T-helper 1 cell (primary cell): ENCODE data around the gene NDUFS6.
A peak's percentile ranks its signal among the peaks of the same experiment; 100 is the strongest.

Source experiments
- DNase-seq, 5 donors: peaks; one replicate each; pipeline ENCODE4 v3.0.0-alpha.2; 2012 to 2020

NDUFS6 gene

DNA sequence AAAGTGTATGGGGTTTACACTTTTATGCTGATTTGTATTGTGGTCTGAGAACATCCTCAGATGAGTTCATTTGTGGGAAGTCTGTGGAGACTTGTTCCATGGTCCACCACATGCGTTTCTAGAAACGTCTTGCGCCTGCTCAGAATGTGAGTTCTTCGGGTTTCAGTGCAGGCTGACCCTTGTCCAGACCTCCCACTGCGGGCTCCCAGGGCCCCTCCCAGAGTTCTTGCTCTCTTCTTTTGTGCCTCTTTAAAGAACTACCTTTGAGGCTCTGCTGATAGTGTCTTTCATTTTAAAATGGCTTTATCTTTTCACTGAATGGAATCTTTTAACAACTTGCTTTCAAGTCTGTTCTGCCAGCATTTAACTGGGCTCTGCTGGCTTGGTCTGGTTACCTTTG lies 17.6 kb downstream of the NDUFS6 start:
- DNase-seq = no peak

DNA sequence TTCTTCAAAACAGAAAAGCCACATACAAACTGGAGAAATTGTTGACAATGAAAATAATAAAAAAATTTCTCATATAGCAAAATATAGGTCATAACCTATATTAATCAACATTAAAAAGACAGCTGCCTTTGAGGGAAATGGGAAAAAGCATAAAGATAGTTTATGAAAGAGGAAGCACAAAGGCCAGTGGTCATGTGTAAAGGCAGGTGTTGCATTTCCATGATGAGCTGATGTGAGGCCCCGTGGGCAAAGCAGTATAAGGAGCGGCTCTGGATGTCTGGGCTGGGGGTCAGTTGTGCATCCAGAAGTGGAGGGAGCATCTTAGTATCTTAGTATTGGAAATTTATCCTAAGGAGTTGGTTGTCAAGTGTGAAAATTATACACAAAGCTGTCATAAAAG lies 18.3 kb downstream of the NDUFS6 start:
- DNase-seq = no peak

DNA sequence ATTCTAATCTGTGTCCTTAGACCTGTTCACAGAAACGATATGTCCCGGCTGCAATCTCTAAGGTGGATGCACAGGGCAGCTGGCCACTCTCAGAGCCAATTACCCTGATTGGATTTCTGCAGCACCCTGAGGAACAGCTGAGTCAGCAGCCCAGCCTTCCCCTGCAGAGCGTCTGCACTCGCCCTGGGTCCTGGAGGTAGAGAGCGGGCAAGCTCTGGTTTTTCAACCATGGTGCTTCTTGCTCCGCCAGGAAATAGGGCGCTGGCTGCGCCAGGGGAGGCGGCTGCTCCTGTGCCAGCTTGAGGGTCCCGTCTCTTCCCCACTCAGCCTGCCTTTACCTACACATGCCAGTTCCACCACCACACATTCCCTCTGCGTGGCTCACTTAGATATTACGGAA lies 19.2 kb downstream of the NDUFS6 start:
- DNase-seq = no peak

DNA sequence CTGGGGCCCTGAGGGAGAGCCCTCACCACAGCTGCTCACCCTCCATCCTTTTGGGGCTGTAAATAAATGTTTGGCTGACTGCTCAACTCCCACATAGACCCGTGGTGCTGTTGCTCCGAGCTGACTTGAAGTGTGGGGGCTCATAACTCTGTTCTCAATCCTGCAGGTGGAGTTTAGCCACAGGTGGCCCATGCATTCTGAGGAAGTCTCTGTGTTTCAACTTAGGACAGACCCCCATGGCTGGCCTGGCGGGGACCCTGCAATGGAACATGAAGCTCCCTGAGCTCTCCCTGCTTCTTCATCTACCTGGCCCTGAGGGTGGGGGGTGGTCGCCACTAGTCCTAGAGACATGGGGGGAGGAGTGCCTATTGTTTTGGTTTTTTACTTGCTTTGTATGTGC lies 19.7 kb downstream of the NDUFS6 start:
- no peak for DNase-seq

DNA sequence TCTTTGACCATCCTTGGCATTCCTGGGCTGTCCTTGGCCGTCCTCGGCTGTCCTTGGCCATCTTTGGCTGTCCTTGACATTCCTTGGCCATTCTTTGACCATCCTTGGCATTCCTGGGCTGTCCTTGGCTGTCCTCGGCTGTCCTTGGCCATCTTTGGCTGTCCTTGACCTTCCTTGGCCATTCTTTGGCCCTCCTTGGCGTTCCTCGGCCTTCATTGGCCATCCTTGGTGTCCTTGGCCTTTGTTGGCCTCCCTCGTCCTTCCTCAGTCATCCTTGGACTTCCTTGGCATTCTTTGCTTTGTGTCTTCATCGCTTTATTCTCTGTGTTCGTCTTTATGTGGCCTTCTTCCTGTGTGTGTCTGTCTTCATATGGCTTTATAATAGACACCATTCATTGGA lies 20.7 kb downstream of the NDUFS6 start:
- no peak for DNase-seq

DNA sequence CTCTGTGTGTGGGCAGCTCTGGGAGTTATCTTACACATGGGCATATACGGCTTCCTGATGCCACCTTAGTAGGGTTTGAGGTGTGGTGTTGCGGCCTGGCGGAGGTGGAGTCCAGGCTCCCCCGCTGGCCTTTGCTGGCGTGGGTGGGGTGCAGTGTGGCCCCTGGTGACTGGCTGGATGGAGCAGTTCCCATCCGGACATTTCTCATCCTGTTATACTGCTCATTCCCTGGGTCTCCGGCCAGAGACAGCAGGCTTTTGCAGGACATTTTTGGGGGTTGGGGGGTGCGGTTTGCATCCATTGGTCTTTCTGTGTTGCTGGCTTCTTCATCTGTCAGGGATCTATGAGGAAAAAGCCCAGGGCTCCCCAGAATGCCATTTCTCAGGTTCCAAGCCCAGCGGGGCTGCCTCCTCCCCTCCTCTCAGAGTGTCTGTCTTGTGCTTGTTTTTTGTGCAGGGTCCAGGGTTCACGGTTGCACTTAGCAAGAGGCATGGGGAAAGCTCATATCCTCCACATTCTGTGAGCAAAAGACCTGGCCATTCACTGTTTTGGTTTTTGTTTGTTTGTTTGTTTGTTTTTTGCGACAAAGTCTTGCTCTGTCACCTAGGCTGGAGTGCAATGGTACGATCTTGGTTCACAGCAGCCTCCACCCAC lies 22.3 kb downstream of the NDUFS6 start:
- DNase-seq = no peak

DNA sequence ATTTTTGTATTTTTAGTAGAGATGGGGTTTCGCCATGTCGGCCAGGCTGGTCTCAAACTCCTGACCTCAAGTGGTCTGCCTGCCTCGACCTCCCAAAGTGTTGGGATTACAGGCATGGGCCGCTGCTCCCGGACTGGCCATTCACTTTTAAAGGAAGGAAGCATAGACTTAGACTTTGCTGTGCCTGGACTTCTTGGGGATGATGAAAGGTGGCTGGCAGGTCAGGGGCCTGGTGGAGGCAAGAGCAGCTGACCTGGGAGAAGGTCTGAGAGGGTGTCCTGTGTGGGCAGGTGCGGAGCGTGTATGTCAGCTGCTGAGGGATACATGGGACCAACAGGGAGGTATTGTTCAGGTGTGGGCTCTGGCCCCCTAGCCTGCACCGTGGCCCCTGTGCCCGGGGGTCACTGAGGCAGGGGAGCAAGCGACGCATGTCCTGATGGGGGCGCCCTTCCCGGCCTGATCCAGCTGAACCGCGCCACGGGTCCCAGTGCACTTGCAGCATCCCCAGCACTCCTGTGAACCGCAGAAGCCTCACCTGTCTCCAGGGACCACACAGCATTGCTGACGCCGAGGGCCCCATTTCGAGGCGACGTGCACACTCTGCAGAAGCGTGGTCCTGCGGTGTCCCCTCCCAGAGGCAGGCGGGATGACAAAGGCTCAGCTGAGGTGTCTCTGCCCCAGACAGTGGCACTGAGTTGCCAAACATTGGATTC lies 23.1 kb downstream of the NDUFS6 start:
- DNase-seq = no peak

DNA sequence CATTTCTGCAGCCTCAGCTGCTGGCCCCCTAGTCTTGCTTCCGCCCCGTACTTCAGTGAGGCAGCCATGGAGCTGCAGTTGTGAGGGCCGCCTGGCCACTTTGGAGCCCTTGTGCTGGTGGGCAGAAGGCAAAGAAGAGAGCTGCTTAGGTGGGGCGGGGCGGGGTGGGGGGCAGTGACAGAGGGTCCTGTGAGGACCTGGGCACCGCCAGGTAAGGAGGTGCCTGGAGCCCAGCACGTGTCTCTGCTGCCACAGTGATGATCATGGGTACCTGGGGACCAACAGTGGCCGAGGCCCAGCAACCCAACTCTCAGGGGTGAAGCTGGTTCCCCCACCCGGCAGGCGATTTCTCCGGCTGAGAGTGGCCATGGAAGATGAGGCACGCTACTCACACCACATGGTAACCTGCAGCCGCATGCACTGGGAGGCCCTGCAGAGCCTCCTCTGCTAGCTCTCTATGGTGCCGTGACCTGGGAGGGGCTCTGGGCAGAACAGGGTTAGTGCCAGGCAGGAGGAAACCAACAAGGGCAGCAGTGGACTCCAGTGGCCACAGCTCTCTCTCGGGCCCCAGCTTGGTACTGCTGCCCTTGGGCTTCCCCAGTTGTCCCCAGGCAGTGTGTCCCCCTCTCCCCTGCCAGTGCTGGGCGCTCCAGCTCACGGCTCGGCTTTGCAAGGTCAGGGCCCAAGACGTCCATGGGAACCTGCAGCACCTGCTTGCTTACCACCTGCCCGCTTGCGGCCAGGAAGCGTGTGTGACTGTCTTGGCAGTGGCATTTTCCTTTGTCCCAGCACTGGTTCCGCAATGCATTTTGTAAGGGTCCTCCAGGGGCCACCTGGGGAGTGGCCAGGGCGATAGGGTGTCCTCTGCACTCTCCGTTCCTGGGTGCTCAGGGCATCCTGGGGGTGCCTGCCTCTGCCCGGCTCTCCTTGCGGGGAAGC lies 24.0 kb downstream of the NDUFS6 start:
- no peak for DNase-seq

DNA sequence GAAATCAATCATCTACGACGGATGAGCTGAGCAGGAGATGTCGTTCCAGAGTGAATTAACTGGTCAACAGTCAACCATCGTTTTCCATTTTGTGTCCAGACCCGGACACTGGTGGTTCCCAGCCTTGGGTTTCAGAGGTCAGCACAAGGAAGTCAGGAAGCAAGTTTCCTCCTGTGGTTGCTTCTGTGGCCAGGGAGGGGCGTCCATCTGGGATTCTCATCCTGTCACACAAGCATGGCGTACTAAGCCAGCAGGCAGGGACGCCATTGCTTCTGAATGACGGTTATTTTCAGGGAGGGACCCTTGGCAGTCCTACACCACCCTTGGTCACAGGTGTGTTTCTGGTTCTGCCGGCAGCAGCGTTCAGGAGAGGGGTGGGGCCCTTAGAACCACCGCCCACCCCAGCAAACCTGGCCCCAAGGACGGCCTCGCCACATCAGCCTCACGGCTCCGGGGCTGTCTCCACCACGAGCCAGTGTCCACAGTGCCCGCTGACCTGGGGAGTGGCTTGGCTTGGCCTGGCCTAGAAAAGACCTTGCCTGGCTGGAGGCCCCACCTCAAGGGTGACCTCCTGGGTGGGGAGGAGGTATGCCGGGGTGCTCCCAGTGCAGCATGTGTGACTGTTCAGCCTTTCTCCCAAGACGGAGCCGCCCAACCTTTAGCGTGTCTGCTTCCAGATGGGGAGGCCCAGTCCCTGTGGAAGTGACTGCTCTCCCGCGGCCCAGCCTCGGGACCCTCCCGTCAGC lies 25.2 kb downstream of the NDUFS6 start:
- DNase-seq = no peak

DNA sequence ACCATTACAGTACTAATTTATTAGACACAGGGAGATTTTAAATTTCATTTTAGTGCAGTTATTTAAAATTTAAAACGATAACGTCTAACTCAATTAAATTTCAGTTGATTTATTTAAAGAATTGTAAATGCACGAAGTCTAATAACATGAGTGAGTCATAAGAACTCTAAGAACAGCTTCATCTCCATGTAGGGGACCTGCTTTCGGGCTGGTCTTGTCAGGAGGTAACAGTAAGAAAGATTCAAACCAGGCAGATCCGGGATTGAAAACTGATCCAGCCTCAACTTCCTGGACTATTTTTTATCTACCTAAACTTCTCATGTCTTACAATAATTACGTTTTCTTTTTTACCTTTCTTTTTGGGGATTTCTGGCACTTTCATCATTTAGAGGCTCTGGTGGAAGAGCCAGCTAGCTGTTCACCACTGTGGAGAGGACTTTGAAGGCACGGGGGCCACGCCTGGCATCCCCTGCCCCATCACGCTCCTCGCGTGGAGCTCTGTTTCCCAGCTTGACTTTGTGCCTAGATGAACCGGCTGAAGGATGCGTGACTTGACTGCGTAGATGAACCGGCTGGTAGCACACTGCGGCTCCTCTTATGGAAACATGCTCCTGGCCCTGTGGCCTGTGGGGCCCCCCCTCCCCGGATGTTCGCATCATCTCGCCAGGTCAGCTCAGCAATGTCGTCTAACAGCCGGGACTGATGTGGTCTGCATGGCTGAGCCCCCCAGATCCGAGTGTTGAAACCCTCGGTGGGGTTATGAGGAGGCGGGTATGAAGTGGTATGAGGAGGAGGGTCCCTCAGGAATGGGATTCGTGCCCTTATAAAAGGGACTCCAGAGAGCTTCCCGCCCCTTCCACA lies 26.0 kb downstream of the NDUFS6 start:
- DNase-seq = no peak

DNA sequence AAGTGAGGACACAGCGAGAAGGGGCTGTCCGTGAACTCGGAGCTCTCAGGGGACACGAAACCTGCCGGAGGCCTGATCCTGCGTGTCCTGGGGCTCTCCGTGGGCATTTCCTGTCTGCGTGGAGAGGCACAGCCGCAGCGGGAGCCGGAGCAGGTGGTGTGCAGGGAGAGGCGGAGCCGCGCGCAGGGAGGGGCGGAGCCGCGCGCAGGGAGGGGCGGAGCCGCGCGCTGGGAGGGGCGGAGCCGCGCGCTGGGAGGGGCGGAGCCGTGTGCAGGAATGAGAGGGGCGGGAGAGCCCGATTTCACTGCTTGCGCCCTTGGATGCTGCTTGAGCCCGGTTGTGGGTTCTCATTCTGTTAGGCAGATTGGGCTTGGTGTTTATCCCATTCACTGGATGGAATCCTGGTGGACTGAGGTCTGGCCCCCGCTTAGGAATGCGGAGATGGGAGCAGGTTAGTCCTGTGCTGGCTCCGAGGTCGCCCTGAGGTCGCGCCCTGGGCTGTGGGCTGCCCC lies 26.7 kb downstream of the NDUFS6 start:
- peak in 1 of 5 donors; percentile 5 for DNase-seq

DNA sequence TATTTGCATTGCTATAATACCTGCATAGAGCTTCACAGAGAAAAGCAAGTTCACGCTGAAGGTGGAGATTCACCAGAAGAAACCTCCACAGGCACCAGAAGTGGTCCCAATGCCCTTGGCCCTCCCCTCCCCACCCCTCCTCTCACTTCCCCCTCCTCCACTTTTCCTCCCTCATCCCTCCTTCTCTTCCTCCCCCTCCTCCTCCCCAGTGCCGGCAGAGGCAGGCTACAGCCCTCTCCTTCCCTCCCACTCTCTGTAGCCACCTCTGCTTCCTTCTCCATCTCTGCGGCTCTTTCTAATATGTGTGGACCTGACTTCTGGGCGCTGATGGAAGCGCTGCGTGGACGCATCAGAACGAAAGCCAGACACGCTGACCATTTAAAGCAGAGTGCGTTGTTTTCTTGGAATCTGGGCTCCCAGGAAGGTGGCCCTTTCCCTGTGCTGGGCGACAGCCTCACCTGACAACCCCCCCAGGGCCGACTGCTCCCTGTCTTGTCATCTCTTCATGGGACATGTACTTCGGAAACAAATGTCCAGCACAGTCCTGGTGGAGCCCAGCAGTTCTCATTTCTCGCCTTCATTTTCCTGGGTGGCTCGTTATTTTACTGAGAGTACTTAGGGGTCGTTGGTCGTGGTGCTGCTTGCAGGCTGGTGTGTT lies 29.5 kb downstream of the NDUFS6 start:
- DNase-seq = no peak

DNA sequence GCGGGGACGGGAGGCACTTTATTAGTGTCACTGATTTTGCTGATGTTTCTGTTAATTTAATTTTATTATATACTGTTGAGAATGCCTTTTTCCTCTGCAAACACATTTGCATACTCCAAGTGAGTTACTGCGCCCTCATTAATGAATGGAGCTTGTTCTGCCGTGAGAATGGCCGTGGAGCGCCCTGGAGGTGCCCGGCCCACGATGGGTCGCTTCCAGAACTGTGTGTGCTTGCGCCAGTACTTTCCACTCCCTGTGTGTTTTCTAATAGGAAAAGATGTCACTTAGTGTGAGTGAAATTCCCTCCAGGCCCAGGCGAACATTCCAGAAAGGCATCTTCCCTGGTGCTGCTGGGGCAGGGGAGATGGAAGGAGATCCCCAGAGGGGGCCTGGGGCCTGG lies 30.1 kb downstream of the NDUFS6 start:
- DNase-seq = no peak

DNA sequence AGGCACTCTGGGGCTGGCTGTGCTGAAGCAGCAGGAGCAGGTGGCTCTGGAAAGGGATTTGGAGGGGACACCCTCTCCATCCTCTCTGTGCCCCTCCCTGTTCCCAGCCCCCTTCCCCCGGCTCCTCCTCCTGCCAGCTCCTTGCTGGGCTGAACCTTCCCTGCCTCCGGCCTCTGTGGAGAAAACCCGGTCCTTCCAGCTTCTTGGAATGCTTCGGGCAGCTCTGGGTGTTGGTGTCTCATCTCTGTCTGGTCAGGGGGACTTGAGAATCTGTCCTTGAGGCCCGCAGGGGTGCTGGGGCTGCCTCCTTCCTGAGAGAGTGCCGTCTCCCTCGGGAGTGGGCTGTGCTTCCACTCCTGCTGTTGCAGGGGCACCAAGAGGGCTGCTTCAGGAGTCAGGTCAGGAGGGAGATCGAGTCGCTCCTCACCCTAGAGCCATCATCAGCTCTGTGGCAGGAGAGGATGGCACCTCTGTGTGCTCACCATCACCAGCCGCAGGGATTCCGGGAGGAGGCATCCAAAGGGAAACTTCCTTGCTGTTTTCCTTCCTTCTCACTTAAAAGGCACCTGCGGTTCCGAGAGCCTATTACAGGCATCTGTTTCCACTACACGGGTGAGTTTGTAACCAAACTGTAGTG lies 30.6 kb downstream of the NDUFS6 start:
- no peak for DNase-seq

DNA sequence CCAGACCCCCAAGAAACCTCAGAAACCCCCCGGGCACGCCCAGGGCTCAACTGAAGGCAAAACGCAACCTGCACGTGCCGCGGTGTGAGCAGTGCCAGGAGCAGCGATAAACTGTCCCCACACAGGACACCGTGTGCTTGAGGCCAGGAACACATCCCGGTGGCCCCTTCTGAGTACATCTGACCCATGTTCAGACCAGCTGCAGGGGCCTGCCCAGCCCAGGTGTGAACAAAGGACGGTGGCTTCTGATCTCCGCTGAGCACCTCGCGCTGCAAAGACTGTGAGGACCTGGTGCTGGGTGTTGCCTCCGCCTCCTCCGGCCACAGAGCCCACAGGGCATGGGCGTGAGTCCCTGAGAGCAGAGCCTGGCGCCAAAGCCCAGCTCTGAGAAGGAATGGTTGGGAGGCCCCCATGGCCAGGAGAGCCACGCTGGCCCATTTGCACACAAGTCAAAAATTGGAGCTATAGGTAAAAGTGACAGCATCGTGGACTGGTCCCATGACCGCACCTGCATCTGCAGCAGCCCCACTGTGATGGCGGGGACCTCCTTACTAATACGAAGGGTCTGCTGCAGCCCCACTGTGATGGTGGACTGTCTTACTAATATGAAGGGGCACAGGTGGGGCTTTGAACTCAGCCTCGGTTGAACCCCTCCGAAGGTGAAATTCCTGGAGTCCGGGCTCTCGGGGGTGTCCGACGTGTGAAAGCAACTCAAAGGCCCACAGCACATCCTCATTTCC lies 31.5 kb downstream of the NDUFS6 start:
- DNase-seq = no peak

DNA sequence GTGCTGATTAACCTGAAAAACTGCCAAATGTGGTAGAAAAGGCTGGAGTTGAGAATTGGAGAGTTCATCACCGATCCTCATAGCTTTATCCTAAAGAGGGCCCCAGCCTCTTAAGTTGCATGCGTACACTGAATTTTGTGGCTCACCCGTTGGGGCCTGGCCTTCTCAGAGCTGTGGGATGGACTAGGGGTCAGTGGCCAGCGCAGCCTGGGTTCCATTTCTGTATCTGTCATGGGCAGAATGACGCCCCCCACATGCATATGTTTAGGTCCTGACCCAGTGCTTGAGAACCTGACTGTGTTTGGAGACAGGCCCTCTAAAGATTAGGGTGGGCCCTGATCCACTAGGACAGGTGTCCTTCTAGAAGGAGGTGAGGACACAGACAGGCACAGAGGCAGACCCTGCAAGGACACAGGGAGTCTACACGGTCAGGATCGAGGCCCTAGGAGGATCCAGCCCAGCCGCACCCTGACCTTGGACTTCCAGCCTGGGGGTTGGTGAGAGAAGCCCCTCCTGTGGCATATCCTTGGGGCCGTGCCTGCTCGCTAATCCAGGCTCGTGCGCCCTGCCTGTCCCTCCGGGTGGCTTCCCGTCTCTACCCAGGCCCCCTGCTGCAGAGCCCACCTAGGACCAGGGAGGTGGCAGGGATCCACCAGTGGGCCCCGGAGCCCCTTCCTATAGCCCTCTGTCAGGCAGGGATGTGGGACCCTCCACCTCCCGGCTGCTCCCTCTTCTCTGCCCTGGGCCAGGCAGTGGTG lies 32.2 kb downstream of the NDUFS6 start:
- DNase-seq = no peak

DNA sequence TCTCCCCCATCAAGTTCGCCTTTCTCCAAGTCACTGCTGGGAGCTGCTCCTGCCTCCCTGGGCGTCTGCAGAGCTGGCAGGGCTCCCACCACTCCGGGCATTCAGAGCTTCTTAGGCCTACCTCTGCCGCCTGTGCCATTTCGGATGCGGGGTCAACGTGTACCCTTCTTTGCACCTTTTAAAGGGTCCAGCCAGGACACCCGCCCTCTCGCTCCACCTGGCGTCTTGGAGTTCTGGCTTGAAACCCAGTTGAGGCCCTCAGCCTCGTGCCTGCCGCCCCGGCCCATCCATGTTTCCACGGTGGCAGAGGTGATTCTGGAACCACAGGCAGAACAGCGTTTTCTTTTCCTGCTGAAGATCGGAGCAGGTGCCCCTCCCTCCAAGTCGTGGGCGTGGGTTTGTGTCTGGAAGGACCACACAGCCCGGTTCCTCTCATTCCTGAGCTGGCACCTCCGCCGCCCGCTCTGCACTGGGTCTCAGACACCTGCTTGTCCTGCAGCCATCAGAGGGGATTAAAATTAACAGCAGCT lies 32.9 kb downstream of the NDUFS6 start:
- DNase-seq = no peak

DNA sequence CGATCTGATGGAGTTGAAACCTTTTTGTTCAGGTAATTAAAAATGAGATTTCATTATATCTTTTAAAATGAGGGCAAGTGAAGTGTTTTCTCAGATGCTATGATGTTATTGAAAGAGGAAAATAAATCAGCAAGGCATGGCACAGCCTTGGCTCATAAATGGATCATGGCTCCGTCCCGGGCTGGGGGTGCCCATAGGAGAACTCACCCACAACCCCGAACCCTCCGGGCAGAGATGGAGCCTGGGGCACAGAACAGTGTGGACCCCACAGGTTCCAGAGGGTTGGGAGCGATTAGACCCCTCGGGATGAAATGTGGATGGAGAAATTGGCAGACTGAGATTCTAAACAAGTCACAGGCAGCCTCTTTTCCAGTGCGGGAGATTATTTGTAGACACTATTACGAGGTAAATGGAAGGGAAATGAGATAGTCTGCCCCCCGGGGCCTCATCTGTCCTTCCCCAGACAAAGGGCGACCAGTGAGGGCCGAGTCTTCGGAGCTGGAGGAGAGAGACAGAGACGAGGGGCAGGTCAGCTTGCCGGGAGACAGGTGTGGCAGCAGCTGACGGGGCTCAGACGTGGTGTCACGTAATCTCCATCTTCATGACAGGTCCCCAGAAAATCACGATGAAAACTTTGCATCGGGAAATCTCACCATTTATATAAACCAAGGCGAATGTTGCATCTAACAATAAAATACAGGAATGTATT lies 33.7 kb downstream of the NDUFS6 start:
- no peak for DNase-seq
